HG03521 (cell line): ENCODE results near the gene SPHK1.

Experiments used
- ATAC-seq: cut with Tn5 transposase; IDR thresholded peaks from one replicate; pipeline ENCODE4 v1.9.1; 2021; ENCODE audit warnings: mild to moderate bottlenecking, moderate library complexity; ENCODE audit not compliant: unreplicated experiment

Gene SPHK1

DNA sequence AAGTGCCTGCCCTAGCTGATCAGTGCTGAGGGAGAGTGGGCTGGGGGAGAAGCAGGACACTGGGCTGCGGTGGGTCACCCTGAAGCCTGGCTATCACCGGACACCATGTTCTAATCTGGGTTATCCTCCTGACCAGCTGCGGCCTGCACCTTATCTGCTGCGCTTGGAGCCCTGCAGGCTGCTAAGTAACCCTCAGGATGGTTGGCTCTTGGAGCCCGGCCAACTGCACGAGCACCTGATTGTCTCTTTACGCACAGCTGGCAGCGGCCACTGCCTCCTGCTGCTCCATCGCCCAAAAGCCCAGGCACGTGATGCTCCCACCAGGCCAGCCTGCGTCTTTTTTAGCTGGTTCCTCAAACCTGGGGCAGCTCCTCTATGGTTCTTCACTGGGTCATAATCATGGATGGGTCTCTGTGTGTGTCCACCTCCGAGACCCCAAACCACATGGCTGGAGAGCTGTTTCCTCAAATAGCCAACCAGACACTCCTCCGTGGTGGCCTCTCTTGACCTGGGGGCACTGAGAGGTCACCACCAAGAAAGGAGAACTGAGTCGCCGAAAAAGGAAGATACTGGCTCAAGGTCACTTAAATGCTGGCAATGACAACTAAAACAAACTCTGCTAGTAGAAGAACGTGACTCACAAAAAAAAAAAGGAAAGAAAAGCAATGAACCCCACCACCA, 21.7 kb downstream of the SPHK1 start:
- ATAC-seq: no peak

DNA sequence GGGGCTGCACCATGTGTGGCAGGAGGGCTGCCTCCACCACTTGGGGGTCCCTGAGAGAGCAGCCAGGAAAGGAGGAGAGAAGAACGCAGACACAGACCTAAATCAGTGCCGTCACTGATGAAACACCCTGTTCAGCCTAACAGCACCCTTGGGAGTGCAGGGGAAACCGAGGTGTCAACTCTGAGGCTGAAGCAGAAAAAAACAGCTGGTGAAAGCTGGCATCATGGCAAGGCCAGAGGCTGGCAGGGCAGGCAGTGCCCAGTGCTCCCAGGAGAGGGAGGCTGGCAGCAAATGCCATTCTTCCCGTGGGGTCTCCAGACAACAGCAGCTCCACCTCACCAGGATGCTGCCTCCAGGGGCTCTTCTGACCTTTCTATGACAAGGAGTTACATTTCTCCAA, 23.1 kb downstream of the SPHK1 start:
- no peak for ATAC-seq

DNA sequence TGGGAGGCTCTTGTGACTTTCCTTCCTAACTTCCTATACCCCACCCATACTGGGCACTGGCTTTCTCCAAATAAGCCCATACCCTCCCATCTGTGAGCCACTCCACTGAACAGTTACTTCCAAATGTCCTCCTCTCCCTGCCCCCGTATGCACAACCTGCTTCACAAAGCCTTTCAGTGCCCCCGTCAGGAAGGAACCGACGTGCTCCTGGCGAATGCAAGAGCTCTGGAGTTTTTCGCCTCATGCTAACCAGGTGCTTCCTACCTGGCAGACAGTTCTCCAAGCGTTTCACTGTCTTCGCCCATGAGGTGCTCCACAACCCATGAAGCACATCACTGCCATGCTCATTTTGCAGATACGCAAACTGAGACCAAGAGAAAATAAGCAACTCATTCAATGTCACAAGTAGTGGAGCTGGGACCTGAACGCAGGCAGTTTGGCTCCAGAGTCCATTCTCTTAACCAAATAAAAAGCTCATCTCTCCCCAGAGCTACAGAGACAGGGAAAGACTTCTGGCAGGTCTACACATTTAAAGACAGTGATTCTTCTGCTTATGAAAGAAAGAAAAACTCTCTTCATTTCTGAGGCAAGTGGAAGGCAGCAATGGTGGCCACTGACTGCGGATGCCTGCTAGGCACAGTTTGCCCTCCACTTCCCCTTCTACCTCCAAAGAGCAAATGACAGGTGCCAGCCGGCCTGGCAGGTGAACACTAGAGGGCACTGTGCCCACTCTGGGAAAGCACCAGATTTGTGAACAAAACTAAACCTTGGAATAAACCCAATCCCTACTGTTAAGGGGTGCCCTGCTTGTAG, 23.8 kb downstream of the SPHK1 start:
- no peak for ATAC-seq

DNA sequence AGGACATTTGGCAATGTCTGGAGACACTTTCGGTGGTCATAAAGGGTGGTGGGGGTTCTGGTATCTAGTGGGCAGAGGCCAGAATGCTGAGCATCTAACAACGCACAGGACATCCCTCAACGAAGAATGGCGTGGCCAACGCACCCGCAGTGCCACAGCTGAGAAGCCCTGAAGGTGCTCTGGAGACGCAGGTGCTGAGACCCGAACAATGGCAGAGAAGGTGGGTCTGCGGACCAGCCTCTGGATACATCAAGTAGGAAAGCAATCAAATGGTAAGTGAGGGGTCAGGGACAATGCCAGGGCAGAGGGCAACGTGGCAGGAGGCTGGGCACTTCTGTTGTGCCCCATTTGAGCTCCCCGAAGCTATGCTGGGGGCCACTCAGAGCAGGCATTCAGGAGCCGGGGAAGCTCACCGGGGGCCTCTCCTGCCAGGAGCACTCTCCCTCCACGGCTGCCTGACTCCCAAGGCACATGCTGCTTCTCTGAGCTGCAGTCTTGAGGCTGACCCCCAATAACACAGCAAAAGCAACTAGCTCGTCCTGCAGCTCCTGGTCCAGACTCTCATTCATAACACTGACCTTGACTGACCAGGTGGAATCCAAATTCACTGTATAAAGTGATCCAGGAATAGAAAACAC, 26.0 kb downstream of the SPHK1 start:
- ATAC-seq: no peak

DNA sequence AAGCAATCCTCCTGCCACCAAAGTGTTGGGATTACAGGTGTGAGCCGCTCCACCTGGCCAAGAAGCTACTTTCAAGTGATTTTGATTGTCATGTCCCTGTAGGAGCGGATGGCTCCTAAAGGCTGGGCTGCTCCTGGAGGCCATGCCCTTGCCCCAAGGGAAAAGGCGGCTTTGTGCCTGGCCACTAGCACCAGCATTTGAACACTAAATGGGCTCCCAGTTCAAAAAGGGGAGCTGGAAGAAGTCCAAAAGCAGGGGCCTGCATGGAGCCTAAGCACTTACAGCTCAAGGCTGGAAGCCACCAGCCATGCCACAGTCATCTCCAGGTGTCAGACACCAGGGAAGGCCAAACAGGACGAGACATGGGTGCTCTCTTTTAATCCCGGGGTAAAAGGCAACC, 26.8 kb downstream of the SPHK1 start:
- ATAC-seq: no peak

DNA sequence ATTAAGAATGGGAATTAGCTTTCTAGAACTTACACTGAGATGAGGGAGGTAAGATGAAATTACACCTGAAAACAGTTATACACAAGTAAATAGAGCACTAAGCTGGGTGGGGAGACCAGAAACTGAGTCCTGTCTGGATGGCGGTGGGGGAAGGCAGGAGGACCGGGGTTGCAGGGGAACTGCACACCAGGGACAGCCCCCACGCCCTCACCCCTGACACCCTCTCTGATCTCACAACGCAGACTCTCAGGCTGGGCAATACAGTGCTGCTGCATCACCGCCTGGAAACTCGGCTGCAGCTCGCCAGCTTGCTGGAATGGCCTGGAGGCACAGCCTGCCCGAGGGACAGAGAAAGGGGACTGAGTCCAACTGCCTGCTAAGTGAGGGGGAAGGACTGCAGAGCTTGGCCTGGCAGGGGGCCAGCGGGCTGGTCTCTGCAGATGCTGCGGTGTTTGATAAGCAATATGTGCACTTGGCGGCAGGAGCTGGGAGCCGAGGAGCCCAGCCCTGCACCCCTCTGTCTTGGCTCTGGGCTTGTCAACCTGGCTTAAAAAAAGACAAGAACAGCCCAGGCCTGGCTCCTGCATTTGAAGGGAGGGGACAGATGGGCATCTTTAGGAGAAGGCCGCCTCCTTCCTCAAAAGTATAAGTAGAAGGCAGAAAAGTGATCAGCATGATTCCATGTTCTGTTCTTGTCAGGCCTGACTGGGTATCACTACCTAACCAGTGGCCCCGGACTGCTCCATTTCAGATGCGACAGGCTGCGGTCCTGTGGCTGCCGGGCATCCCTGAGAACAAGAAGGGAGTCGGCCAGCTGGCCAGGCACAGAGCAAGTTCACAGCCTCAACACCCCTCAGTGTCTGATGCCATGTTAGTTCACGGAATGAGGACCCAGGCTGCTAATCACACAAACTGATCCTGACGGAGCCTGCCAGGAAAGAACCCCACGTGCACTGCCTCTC, 30.2 kb downstream of the SPHK1 start:
- no peak for ATAC-seq

DNA sequence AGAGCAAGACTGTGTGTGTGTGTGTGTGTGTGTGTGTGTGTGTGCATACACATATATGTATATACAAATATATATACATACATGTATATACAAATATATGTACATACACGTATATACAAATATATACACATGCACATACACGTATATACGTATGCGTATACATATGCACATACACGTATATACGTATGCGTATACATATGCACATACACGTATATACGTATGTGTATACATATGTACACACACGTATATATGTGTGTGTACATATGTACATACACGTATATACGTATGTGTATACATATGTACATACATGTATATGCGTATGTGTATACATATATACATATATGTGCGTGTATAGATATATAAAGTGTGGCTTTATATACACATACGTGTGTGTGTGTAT, 31.4 kb downstream of the SPHK1 start:
- ATAC-seq: no peak

DNA sequence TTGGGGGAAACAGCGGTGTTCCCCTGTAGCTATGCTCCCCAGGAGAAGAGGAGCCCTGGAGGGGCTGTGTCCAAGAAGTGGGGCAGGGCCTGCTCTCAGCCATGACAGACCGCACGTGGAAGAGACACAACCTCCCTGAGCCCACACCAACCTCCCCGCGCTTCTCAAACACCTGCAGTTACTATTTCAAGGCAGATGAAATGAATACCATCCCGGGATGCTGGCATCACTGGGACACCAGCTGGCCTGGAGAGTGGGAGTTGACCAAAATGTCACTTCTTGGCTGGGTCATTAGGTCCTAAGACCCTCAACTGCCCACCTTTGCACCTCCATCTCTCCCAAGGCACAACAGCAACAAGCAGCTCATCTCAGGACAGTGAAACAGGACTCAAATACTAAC, 32.0 kb downstream of the SPHK1 start:
- ATAC-seq: no peak

DNA sequence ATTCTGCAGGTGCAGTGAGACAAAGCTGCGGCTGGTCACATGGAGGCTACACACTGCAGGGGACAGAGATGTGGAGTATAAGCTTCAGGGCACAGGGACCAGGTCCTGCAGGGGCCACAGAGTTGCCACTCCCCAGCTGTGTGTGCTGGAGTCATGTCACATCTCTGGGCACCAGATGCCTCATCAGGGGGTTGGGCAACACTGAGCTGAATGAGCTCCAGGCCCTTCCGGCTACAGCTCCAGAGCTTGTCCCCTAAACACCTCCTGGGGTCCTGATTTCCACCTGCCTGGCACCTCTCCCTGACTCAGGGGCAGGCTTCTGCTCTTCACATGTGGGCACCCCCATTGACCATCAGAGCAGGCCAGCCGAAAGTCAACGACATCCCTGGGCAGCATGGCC, 32.5 kb downstream of the SPHK1 start:
- no peak for ATAC-seq

DNA sequence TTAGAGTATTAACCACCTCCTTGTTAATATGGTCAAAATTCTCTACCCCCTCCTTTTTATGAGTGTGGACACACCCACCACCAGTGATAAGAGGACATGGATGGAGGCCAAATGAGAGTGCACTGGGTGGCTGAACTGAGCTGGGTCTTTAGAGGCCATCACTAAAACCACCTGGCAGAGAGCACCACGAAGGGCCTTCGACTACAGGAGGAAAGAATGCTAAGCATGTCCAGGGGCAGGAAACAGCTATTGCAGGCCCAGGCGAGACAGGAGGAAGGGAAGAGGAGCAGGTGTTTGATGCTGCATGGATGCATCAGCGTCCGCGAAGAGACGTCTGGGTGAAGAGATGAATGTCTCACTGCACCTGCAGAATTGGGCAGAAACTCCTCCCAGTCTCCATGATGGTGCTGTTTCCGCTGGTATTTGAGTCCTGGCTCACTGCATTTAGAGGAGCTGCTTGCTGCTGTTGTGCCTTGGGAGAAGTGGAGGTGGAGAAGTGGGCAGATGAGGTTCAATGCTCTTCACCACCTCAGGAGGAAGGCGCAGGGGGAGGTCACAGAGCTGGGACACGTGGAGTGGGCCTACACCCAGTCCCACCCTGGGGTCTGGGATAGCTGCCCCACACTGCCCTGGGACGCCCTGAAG, 33.2 kb downstream of the SPHK1 start:
- ATAC-seq: no peak

DNA sequence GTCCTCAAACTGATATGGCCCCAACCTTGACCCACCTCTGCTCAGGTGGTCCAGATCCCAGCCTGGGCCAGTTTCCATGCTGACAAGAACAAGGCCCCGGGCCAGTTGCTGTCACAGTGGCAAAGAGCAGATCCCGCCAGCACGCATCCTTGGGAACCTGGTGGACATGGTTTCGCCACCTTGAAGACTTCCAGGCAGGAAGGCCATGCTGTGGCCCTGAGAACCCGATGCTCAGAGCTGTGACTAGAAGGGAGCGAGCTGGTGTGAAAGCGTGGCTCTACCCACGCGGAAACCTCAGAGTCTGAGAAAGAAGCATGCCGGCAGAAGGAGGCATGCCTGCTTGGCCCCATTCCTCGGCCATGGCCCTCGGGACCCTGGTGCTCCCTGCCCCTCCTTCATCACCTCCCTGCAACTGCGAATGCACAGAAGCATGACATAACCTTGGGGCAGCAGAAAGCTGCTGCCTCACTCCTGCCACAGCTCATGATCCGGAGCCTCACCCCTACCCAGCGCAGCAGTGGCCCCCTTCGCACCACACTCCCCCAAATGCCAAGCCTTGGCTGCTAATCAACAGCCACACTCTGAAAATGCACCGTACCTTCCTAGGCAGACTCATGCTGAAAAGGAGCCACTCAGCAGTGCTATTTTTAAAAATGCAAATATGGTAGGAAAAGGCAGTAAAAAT, 35.3 kb downstream of the SPHK1 start:
- ATAC-seq: no peak

DNA sequence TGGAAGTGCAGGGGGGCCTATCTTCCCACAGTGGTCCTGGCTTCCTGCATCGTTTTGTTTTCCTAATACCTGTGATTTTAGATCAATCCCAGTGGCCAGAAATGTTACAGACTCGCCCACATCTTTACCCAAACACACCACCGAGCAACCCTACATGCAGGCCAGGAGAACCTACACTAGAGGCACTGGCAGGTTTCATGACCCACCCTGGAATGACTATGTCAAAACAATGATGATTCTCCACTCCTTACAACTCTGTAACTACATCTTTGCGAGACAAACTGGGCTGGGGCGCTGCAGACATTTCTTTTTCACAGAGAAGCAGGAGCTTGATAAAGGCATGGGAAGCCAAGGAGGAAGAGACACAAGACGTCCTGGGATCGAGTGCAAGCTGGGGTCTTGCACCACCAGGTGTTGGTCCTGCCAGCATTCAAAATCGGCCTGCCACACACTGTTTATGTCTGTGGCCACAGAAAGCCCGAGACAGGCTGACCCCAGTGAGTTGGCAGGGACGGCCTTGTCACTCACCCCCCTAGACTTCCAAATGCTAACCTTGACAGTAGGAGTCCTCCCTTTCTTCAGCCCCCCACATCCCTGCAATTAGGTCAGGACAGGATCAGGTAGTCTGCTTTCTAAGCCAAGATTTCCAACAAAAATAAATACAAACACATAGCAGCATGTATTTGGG, 36.1 kb downstream of the SPHK1 start:
- ATAC-seq: no peak

DNA sequence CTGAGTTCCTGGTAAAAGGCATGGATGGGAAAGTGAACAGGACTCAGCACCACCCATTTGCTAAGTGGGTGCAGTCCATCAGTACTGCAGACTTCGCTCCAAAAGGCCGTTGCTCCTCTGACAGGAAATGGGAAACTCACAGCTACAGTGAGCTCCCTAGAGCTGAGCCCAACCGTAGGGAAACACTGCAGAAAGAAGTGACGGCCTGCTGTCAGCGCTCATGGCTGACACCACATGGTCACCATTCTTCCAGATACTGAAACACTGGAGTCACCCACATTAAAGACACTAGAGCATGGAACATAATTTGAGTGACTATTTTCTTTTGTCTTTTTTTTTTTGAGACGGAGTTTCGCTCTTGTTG, 36.6 kb downstream of the SPHK1 start:
- no peak for ATAC-seq

DNA sequence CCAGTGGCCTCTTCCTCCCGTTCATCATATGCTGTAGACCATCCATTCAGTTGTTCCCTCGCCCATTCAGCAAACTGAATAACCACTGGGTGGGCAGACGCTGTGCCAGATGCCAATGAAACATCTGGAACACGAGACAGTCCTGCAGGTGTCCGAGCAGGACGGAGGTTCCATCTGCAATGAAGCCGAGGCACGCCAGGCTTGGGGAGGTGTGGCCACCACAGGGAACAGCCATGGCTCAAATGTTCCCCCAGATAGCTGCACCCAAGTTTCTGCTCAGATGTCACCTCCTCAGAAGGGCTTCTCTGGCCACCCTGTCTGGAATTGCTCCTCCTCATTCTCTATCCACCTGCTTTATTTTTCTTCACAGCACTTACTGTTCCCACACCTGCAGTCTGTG, 38.0 kb downstream of the SPHK1 start:
- ATAC-seq: no peak

DNA sequence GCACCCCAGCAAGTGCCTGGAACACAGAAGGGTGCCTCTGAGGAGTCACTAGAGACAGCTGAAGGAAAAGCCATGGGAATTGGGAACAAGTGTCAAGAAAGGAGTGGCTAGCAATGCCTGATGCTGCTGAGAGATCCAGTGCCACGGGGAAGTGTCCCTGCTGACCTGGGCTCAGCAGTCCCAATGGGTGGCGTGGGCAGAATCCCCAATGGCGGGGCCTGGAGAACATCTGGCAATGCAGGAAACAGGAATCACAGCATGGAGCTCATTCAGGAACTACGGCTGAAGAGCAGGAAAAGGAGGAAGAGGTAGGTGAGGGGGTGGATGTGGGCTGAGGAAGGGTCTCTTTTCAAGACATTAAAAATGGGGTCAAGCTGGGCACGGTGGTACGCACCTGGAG, 38.5 kb downstream of the SPHK1 start:
- ATAC-seq: no peak

DNA sequence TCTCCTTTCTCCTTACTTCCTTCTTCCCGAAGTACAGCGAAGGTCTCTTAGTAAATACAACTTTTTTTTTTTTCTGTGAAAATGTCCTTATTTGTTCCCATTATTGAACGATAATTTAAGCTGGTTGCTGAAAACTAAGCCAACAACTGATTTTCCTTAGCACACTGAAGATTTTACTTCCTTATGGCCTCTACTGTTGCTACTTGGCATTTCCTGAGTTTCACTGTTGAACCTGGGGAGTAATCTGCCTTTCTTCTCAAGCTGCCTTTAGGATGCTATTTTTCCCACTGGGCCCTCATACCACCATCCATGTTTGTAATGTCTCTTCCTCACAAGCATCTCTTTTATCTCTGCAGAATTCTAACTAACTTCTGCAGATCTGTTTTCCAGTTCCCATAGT, 42.4 kb downstream of the SPHK1 start:
- ATAC-seq: no peak

DNA sequence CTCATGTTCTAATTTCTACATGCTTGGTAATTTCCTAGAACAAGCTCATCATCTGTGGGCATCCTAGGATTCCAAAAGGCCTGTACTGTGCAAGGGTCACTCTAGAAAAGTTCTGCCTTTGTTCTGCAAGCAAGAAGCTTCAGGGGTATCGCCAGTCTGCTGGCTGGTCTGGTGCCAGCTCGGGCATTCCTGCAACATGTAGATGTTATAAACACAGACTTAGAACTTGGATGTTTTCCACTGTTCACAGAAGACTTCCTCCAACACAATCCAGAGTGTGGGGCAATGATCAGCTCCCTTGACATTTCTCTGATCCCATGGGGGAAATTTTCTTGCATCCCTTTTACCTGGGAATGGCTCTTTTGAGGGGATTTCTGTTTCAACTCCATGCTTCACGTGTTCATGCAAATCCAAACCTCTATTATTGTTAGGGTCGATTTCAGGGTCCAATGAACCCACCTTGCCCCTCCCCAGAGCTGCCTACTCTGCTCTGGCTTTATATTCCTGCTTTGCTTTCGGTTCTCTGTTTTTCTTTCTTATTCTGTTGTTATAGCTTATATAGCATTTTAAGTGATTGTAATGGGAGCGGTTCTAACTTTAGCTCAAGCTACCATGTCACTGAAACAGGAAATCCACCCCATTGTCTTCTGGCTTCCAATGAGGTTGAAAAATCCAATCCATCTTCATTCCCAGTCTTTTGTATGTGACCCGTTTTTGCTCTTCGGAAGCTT, 43.3 kb downstream of the SPHK1 start:
- ATAC-seq: no peak

DNA sequence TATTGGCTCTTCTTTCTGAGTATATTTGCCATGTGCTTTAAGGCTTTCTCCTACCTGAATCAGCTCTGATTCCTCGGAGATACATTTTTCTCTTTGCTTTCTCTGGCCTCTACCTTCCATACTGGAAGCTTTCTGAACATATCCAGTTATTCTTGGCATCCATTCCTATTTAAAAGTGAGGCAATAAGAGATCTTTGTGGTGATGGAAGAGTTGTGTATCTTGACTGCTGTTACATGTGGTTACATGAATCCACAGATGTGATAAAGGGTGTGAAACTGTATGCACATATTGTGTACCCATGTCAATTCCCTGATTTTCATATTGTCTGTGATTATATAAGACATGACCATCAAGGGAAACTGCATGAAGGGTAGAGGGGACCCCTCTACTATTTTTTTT, 44.1 kb downstream of the SPHK1 start:
- ATAC-seq: no peak

DNA sequence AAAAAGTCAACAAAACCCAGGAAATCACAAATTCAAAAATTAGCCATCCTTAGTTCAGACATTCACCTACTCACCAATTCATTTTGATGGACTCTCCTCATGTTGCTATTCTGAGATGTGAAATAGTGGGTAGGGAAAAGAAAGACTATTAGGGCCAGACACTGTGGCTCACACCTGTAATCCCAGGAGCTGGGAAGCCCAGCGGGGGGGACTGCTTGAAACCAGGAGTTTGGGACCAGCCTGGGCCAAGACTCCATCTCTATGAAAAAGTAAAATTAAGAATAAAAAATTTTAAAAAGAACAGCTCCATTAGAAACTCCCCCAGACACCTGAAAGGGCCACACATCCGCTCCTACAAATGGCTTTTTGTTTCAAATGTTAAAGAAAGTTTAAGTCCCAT, 47.1 kb downstream of the SPHK1 start:
- no peak for ATAC-seq
